Tibial nerve (tissue), 4 donors: ENCODE data around the gene NBEA. TPM values are rescaled to one million over a fixed set of nuclear protein-coding genes. Genes with fewer than 3 reads are reported as not detected.
A peak's percentile ranks its signal among the peaks of the same experiment; 100 is the strongest.

Experiments
- DNase-seq, 2 donors: peaks; one replicate each; pipeline ENCODE4 v3.0.0-alpha.2; 2019; ENCODE audit warnings: low spot score in 2 of 2
- H3K27ac ChIP-seq, 4 donors: fragments of 200-600 bp; sonication (generic) in 3 of 4; one replicate each; pipeline ENCODE4 v1.5.1; 2017 to 2019; ENCODE audit warnings: mild to moderate bottlenecking in 1 of 4
- H3K27me3 ChIP-seq, 2 donors: fragments of 200-600 bp; sonication (generic) in 1 of 2; one replicate each; pipeline versions ENCODE4 v1.5.1 to v1.6.0; 2017 to 2019
- H3K36me3 ChIP-seq, 3 donors: fragments of 200-600 bp; sonication (generic); one replicate each; pipeline ENCODE4 v1.5.1; 2018 to 2019
- H3K4me1 ChIP-seq, 4 donors: fragments of 200-600 bp; sonication (generic) in 3 of 4; one replicate each; pipeline ENCODE4 v1.5.1; 2017 to 2019
- H3K4me3 ChIP-seq, 4 donors: fragments of 200-600 bp; sonication (generic) in 3 of 4; one replicate each; pipeline ENCODE4 v1.5.1; 2017 to 2019; ENCODE audit warnings: mild to moderate bottlenecking in 1 of 4, moderate library complexity in 1 of 4
- H3K9me3 ChIP-seq, 4 donors: fragments of 200-600 bp; sonication (generic) in 3 of 4; one replicate each; pipeline ENCODE4 v1.5.1; 2017 to 2019
- EP300 ChIP-seq, 2 donors: sonication (generic); formaldehyde crosslinking; IDR thresholded peaks; one replicate each; pipeline ENCODE4 v1.6.1; 2017; ENCODE audit warnings: antibody characterized with exemption in 2 of 2, mild to moderate bottlenecking in 1 of 2
- POLR2A ChIP-seq, 2 donors: fragments of 450-650 bp; IDR thresholded peaks; one replicate each; pipeline ENCODE4 v1.6.1; 2017; ENCODE audit warnings: antibody characterized with exemption in 2 of 2, mild to moderate bottlenecking in 2 of 2, moderate library complexity in 2 of 2
- WGBS, 2 donors: methylation state at CpG; one replicate each; pipeline ENCODE4 v1.1.5; 2018; 5-methylcytosine and 5-hydroxymethylcytosine counted together
- total RNA-seq, 4 donors: library from RNA; depleted of rRNA; stranded (reverse); fragments of >200 nt; gene quantifications; one replicate each; pipeline ENCODE4 v1.1.0, GENCODE V29; 2016
- TF ChIP-seq, protein P1 (sequence below), 5 experiments: fragments of 200-600 bp in 3 of 5; fragments of 450-650 bp in 2 of 5; sonication (generic) in 3 of 5; IDR thresholded peaks; one replicate each; pipeline ENCODE4 v1.5.1; 2016 to 2019; ENCODE audit warnings: antibody characterized with exemption in 5 of 5, mild to moderate bottlenecking in 3 of 5, moderate library complexity in 2 of 5

The NBEA gene
- total RNA-seq, 4 donors from 2014 or later = 9.0 to 11.9 (median 10.5) TPM

DNA sequence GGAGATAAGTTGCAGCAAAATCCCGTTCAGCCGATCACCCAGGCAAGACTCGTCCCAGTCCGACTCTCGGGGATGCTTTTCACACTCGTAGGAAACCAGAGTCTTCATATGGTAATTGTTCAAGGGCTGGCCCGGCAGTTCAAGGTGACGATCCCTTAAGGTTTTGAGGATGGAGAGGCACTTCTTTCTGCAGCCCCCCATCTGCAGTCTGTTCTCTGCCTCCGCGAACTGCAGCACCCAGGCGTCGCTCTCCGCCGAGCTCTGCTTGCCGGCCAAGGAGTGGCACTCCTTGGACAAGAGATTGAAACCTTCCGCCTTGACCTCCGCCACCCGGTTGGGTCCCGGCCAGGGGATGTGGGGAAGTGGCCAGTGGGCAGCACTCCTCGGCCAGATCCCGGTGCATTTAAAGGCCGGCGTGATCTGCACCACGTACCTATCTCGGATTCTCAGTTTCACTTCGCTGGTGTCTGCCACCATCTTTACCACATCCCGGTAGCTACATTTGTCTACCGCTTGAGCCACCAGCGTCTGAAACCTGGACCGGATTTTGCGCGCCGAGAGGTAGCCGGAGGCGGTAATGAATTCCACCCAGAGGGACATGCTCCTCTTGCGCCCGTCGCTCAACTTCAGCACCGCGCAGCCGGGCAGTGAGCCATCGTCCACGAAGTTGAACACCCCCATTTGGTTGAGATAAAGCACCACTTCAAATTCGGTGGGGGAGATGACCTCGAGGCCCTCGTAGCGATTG, 533.3 kb downstream of the NBEA start:
- peaks cover 0 to 11% of the 10 kb centered on the region in 2 donors for H3K27me3 ChIP-seq
- H3K27ac ChIP-seq = peak overlapping the region; percentile 68 to 89 (median 78)
- peak overlapping the region; percentile 43 to 75 (median 66) for H3K4me3 ChIP-seq
- no peaks in the 10 kb centered on the region for H3K36me3 ChIP-seq
- TF ChIP-seq EP300 (IDR thresholded peaks at IDR 0.05) = peak in 1 of 2 donors; percentile 17
- TF ChIP-seq, protein P1, sequence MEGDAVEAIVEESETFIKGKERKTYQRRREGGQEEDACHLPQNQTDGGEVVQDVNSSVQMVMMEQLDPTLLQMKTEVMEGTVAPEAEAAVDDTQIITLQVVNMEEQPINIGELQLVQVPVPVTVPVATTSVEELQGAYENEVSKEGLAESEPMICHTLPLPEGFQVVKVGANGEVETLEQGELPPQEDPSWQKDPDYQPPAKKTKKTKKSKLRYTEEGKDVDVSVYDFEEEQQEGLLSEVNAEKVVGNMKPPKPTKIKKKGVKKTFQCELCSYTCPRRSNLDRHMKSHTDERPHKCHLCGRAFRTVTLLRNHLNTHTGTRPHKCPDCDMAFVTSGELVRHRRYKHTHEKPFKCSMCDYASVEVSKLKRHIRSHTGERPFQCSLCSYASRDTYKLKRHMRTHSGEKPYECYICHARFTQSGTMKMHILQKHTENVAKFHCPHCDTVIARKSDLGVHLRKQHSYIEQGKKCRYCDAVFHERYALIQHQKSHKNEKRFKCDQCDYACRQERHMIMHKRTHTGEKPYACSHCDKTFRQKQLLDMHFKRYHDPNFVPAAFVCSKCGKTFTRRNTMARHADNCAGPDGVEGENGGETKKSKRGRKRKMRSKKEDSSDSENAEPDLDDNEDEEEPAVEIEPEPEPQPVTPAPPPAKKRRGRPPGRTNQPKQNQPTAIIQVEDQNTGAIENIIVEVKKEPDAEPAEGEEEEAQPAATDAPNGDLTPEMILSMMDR (IDR thresholded peaks at IDR 0.05) = no peak
- H3K9me3 ChIP-seq = no peaks in the 10 kb centered on the region
- H3K4me1 ChIP-seq = peaks cover 0 to 13% (median 2%) of the 10 kb centered on the region in 4 donors
- WGBS, 2 donors = 5 to 15% methylated on average over 36 to 43 of the region's 47 CpGs
- DNase-seq = peak; percentile 52 to 58

DNA sequence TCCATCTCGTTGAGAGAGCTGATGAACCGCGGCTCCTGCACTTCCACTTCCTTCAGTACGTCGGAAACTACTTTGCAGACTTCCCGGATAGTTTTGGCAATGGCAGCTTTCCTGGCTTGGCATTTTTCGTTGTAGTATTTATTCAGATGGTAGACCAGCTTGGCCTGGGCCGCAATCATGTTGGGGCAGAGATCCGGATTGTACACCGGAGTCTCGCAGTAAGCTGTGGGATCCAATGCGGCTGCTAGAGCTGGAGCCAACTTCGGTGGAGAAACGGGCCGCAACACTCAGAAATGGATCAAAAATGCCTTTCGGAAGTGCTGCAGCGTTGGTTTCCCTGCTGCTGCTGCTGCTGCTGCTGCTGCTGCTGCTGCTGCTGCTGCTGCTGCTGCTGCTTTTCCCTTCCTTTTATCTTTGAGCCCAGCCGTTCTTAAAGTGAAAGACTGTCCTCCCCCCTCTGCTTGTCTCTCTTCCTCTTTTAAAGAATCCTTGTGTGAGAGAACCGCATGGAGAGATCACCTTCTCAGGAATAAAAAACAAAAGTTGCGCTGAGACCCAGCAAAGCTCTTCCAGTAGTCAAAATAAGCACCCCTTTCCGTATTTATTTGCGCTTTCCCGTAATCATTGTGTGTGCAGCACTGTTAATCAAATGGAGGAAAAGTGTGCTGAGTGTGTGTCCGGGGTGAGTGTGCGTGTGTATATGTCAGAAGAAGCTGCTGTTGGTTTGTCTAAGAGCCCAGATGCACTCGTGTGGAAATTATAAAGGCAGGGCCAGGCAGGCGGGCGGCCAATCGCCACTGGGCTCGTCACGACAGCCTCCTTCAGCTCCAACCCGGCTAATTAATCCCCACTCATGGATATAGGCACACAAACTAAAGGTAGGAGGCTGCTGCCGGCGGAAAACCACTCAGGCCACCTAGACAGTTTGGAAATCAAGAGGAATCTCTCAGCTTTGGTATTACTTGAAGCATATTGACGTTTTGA, 534.2 kb downstream of the NBEA start, which contains the start of gene MAB21L1:
MAB21L1 (minus strand) TSS at position 730 of the 984 bp plus-strand sequence; CDS start at position 179, 551 bp downstream.
- 22 to 24% methylated on average over 35 of the region's 35 CpGs for WGBS, 2 donors
- Histone ChIP-seq H3K4me1 (peaks cover 0 to 8% (median 2%) of the 10 kb centered on the region in 4 donors), H3K4me3 (peak within 1 kb of the TSS; percentile 43 to 75 (median 66)), H3K36me3 (no peaks in the 10 kb centered on the region), H3K27me3 (peaks cover 0 to 11% of the 10 kb centered on the region in 2 donors), H3K9me3 (no peaks in the 10 kb centered on the region), H3K27ac (peak within 1 kb of the TSS; percentile 68 to 89 (median 78))
- TF ChIP-seq EP300 (IDR thresholded peaks at IDR 0.05) (peak in 1 of 2 donors; percentile 83), POLR2A (IDR thresholded peaks at IDR 0.05) (peak in 1 of 2 donors; percentile 57)
- TF ChIP-seq, protein P1 (IDR thresholded peaks at IDR 0.05) = no peak
- peak; percentile 46 to 77 for DNase-seq

DNA sequence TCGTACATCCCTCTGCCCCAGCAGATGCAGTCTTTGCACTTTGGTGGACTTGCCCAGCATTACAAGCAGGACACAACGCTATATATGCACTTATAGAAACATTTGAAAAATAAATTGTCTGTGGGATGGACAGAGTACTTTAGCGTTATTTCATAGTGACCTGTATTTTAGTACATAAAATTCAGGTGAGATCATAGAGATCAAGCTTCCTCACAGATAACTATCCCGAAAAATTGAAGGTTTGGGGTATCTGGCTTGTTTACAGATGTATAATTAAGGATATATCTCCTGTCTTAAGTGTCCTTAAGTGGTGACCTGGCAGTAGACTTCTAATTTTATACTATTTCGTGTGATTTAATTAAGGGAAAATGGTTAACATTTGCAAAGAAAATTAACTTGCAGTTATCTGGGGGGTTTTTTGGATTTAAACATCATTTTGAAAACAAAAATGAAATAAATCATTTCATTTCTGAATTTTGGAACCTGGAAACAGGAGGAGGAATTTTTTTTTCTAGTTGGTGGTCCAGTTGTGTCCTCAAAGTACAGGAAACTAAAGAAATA, 535.4 kb downstream of the NBEA start:
- no peak overlapping the region for H3K27ac ChIP-seq
- 78 to 92% methylated on average over 5 of the region's 5 CpGs for WGBS, 2 donors
- no peaks in the 10 kb centered on the region for H3K9me3 ChIP-seq
- DNase-seq = no peak
- peaks cover 0 to 11% of the 10 kb centered on the region in 2 donors for H3K27me3 ChIP-seq
- H3K4me1 ChIP-seq = peaks cover 0 to 6% (median 2%) of the 10 kb centered on the region in 4 donors
- H3K4me3 ChIP-seq = peak overlapping the region in 1 of 4 donors; percentile 0
- TF ChIP-seq EP300 (IDR thresholded peaks at IDR 0.05) (no peak), POLR2A (IDR thresholded peaks at IDR 0.05) (no peak)
- TF ChIP-seq, protein P1 (IDR thresholded peaks at IDR 0.05) = no peak
- H3K36me3 ChIP-seq = no peaks in the 10 kb centered on the region

DNA sequence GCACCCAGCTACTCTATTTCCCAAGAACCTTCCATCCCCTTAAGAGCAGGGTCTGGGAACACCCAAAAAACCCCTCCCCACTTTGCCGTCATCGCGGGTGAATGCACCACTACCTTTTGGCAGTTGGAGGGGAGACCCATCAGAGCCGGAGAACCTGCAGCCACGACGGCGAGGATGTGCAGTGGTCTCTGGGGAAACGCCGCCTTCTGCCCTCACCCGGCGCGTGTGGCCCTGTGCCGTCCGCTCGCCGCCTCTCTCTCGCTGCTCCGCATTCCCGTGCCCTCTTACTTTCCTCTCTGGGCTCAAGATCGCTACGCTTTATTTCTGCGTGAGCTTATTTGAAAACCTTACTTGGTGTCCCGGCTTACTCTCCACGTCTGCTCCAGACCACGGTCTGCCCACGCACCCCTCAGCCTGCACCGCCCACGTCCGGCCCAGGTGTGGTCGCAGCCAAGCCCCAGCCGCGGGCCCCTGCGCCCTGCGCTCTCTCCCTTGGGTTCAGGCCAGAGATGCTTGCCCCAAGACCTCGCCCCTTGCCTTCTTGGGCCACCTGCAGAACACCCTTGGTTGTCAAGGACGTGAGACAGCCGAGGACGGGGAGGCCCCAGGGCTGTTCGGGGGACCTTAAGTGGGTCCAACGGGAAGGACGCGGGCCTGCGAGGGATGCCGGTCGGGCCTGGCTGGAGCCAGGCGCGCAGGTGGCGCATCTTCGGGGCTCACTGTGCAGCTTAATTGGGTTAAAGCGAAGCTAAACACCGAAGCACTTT, 536.4 kb downstream of the NBEA start:
- peaks cover 0 to 11% of the 10 kb centered on the region in 2 donors for H3K27me3 ChIP-seq
- H3K27ac ChIP-seq = no peak overlapping the region
- H3K9me3 ChIP-seq = no peaks in the 10 kb centered on the region
- no peak for DNase-seq
- H3K4me3 ChIP-seq = peak overlapping the region in 1 of 4 donors; percentile 5
- no peak for TF ChIP-seq POLR2A (IDR thresholded peaks at IDR 0.05)
- TF ChIP-seq, protein P1 (IDR thresholded peaks at IDR 0.05) = no peak
- peaks cover 0 to 6% (median 2%) of the 10 kb centered on the region in 4 donors for H3K4me1 ChIP-seq
- WGBS, 2 donors = 50 to 65% methylated on average over 49 to 51 of the region's 51 CpGs
- no peaks in the 10 kb centered on the region for H3K36me3 ChIP-seq
